Keratinocyte (primary cell): ENCODE data around the gene AFG1L.

Experiments used
- CTCF ChIP-seq, 3 experiments: IDR thresholded peaks in 1 of 3; conservative IDR thresholded peaks in 1 of 3; optimal IDR thresholded peaks in 1 of 3; 2 replicates in 2 of 3; 3 replicates in 1 of 3; pipeline versions ENCODE3 to v1.5.1; 2011; ENCODE audit warnings: low read length in 3 of 3, mild to moderate bottlenecking in 3 of 3, moderate library complexity in 2 of 3, control low read depth in 1 of 3, inconsistent platforms in 1 of 3; ENCODE audit not compliant: insufficient read depth in 2 of 3; ENCODE audit errors: extremely low read depth in 1 of 3
- EZH2 ChIP-seq: IDR thresholded peaks from one replicate; pipeline ENCODE4 v1.6.1; 2012; ENCODE audit warnings: inconsistent platforms, mild to moderate bottlenecking, low read length, moderate library complexity

DNA sequence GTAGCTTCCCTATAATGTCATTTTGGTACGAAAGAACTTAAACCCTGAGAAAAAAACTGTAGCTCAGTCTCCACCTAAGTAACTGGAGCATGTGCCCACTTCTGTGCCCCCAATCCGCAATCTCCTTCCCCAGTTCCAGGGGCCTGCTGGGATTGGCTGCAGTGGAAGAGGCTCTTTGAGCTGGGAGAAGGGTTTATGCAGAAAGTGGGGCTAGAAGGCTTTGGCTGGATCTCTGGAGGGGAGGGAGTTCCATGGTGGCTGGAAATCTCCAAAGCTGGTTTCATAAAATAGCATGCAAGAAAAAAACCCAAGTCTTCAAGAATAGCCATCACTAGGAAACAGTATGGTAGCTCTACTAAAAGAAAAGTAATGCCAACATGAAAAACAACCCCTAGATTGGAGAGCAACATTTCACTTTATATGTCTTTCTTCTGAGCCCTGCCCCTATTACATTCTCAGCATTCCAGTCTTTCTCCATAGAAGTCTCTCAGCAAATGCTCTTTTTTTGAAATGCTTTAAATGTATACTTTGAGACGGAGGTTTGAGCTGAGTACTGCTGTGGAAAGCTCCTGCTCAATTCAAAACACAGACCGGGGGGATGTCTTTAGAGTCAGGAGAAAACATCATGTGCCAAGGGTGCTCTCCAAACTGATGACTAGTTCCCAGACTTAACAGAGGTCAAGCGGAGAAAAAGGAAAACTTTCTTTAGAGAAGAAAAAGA, 229.8 kb downstream of the AFG1L start:
- TF ChIP-seq EZH2 (no peak), CTCF (optimal IDR thresholded peaks at IDR 0.05 in 1 of 3, IDR thresholded peaks at IDR 0.05 in 1 of 3, conservative IDR thresholded peaks at IDR 0.05 in 1 of 3; ENCODE audit: extremely low read depth in 1 of 3, insufficient read depth in 2 of 3, low read length in 3 of 3) (no peak)
